ENCODE data around the gene LAMA1. TPM values are rescaled to one million over a fixed set of nuclear protein-coding genes. Genes with fewer than 3 reads are reported as not detected.

The LAMA1 gene
- total and polyA plus RNA-seq, 2 donors (not counting 3 experiments of a cell fraction or from before 2014, with no cell fraction given): 0.04 TPM; not detected in 1

DNA sequence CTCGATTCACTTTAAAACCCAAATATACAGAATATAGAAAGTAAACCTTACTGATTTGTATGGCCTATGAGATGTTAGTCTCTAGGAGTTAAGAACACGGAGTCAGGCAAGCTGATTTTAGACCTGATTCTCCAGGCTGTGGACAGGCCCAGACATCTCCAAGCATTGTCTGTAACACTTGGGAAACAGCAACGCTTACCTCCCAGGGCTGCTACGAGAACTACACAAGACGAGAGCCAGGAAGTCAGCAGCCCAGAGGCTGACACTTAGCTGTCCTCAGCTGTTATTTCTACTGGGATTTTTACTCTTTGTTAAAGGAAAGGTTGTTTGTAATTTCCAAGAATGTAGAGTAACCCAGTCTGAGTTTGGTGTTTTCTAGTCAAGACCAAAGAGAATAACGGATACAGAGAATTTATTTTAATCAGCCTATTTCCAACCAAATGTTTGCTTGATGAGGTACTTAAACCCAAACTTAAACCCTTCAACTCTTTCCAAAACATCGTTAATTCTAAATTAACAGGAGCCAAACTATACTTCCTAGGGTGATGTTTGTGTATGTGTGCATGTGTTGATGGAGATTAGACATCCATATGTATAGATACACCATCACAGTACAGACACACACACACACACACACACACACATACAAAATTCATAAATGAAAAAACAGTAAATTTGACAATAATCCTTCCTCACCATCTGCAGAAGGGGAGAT lies 123.4 kb downstream of the LAMA1 start:
- Histone ChIP-seq H3K36me3 (ENCODE audit: control insufficient read depth in 2 of 2, extremely low read depth in 1 of 2, insufficient read depth in 2 of 2, low read length in 2 of 2) (no peaks in the 10 kb centered on the region), H3K4me3 (replicated peaks in 1 of 3; ENCODE audit: insufficient read depth in 1 of 3, low read depth in 1 of 3, low read length in 3 of 3) (no peak overlapping the region), H3K4me1 (ENCODE audit: control insufficient read depth, extremely low read depth, insufficient read depth, low read length) (no peaks in the 10 kb centered on the region), H3K4me2 (ENCODE audit: insufficient read depth, low read length) (no peak overlapping the region), H2AFZ (ENCODE audit: low read depth, low read length) (no peak overlapping the region), H3K9ac (replicated peaks; ENCODE audit: extremely low read depth, insufficient read depth, low read length) (no peak overlapping the region), H3K27me3 (ENCODE audit: control insufficient read depth in 2 of 2, insufficient read depth in 2 of 2, low read length in 2 of 2) (no peaks in the 10 kb centered on the region), H3K27ac (ENCODE audit: insufficient read depth, low read depth, low read length) (no peak overlapping the region), H3K9me1 (replicated peaks; ENCODE audit: control insufficient read depth, extremely low read depth, insufficient read depth, low read length) (no peaks in the 10 kb centered on the region), H4K20me1 (replicated peaks; ENCODE audit: control insufficient read depth, extremely low read depth, insufficient read depth, low read length) (no peaks in the 10 kb centered on the region), H3K79me2 (ENCODE audit: control insufficient read depth, insufficient read depth, low read length) (no peaks in the 10 kb centered on the region), H3K9me3 (replicated peaks; ENCODE audit: control insufficient read depth, insufficient read depth, low read length) (no peaks in the 10 kb centered on the region)
- intact Hi-C loops (cut with micrococcal nuclease) (no loop called here), dilution Hi-C loops (cut with MboI; ENCODE audit: extremely low pct_ligation_motif_present, low sequenced_read_pairs) (no loop called here)
- FAIRE-seq (no peak), DNase-seq (ENCODE audit: low read depth, low spot score) (no peak)
- BruUV-seq (replicated peaks): no TSS peak
- ChIA-PET CTCF (no interaction called here), POLR2A (no interaction called here)
- TF ChIP-seq FOS (IDR thresholded peaks at IDR 0.05; ENCODE audit: borderline replicate concordance, insufficient read depth, low read length) (no peak), POLR2AphosphoS5 (IDR thresholded peaks at IDR 0.05; ENCODE audit: insufficient read depth, low read depth, low read length) (no peak), EZH2 (IDR thresholded peaks at IDR 0.05; ENCODE audit: borderline replicate concordance, low read depth, low read length, severe bottlenecking) (no peak), POLR2A (IDR thresholded peaks at IDR 0.05; ENCODE audit: low read depth, low read length) (no peak), GATA2 (IDR thresholded peaks at IDR 0.05; ENCODE audit: insufficient read depth, insufficient read length, low read depth, low read length) (no peak), MYC (IDR thresholded peaks at IDR 0.05; ENCODE audit: low read depth, low read length) (no peak), JUN (IDR thresholded peaks at IDR 0.05; ENCODE audit: borderline replicate concordance, insufficient read depth, insufficient read length, low read depth) (no peak)
- TF ChIP-seq, protein P1, sequence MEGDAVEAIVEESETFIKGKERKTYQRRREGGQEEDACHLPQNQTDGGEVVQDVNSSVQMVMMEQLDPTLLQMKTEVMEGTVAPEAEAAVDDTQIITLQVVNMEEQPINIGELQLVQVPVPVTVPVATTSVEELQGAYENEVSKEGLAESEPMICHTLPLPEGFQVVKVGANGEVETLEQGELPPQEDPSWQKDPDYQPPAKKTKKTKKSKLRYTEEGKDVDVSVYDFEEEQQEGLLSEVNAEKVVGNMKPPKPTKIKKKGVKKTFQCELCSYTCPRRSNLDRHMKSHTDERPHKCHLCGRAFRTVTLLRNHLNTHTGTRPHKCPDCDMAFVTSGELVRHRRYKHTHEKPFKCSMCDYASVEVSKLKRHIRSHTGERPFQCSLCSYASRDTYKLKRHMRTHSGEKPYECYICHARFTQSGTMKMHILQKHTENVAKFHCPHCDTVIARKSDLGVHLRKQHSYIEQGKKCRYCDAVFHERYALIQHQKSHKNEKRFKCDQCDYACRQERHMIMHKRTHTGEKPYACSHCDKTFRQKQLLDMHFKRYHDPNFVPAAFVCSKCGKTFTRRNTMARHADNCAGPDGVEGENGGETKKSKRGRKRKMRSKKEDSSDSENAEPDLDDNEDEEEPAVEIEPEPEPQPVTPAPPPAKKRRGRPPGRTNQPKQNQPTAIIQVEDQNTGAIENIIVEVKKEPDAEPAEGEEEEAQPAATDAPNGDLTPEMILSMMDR (IDR thresholded peaks at IDR 0.05; ENCODE audit: extremely low read depth in 1 of 2, insufficient read depth in 1 of 2, low read depth in 1 of 2, low read length in 2 of 2): no peak
- TF ChIP-seq, protein P2, sequence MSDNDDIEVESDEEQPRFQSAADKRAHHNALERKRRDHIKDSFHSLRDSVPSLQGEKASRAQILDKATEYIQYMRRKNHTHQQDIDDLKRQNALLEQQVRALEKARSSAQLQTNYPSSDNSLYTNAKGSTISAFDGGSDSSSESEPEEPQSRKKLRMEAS (IDR thresholded peaks at IDR 0.05; ENCODE audit: insufficient read depth, insufficient read length): no peak

Data from endothelial cell of umbilical vein (primary cell).